ENCODE data around the gene MRPS5.
A peak's percentile ranks its signal among the peaks of the same experiment; 100 is the strongest.
"Not testable (repeated sequence)": the region's sequence is repeated elsewhere in the genome, so short reads cannot be mapped to it uniquely, and the experiment has no call there.

The MRPS5 gene

GRCh38 chr2:95043300-95044093, 78.1 kb downstream of the MRPS5 start:
- DNase-seq: peak; percentile 75

GRCh38 chr2:95042472-95043271, 78.9 kb downstream of the MRPS5 start:
- no peak for DNase-seq

GRCh38 chr2:95041824-95042442, 79.7 kb downstream of the MRPS5 start:
- no peak for DNase-seq

- DNase-seq: no peak
Measured at GRCh38 chr2:95041060-95041823, 80.4 kb downstream of the MRPS5 start.

- no peak for DNase-seq
Measured at GRCh38 chr2:95040426-95040825, 81.2 kb downstream of the MRPS5 start.

GRCh38 chr2:95039978-95040377, 81.6 kb downstream of the MRPS5 start:
- no peak for DNase-seq

GRCh38 chr2:95039363-95039762, 82.2 kb downstream of the MRPS5 start:
- DNase-seq: no peak

- DNase-seq: no peak
Measured at GRCh38 chr2:95038635-95039298, 82.8 kb downstream of the MRPS5 start.

- DNase-seq: not testable (repeated sequence)
Measured at GRCh38 chr2:95037841-95038585, 83.6 kb downstream of the MRPS5 start.

- no peak for DNase-seq
Measured at GRCh38 chr2:95037384-95037839, 84.2 kb downstream of the MRPS5 start.

- DNase-seq: no peak
Measured at GRCh38 chr2:95036596-95037383, 84.8 kb downstream of the MRPS5 start.

Measured in DMS79 (cell line).